CD4-positive, alpha-beta memory T cell (primary cell): Measurements from ENCODE around the gene CCNE1. TPM values are rescaled to one million over a fixed set of nuclear protein-coding genes. Genes with fewer than 3 reads are reported as not detected.

ENCODE experiments used
- CTCF ChIA-PET: fragments of 350-600 bp; sonication (Branson Sonifier 250); formaldehyde crosslinking; loops from one replicate; lab custom pipeline; 2021; ENCODE audit warnings: inconsistent platforms; ENCODE audit not compliant: partially characterized antibody; lab: Charles Lee
- POLR2A ChIA-PET: fragments of 350-600 bp; sonication (Branson Sonifier 250); formaldehyde crosslinking; loops from one replicate; lab custom pipeline; 2021; ENCODE audit not compliant: partially characterized antibody; lab: Charles Lee
- DNase-seq, 5 donors: peaks; one replicate each; pipeline versions ENCODE4 v3.0.0 to v3.0.0-alpha.2; 2020 to 2022; ENCODE audit warnings: mixed read lengths in 1 of 5
- H3K27ac ChIP-seq: one replicate; pipeline ENCODE4 v1.7.0; 2013; ENCODE audit warnings: low read depth, low read length
- H3K27me3 ChIP-seq: 2 replicates; pipeline ENCODE4 v1.7.0; 2013; ENCODE audit warnings: mild to moderate bottlenecking, low read length, moderate library complexity; ENCODE audit not compliant: insufficient read depth
- H3K36me3 ChIP-seq: 2 replicates; pipeline ENCODE4 v1.7.0; 2013; ENCODE audit warnings: mild to moderate bottlenecking, low read length, moderate library complexity; ENCODE audit not compliant: insufficient read depth
- H3K4me1 ChIP-seq: 2 replicates; pipeline ENCODE4 v1.7.0; 2013; ENCODE audit warnings: mild to moderate bottlenecking, low read length, moderate library complexity; ENCODE audit not compliant: insufficient read depth
- H3K4me3 ChIP-seq, 2 donors: one replicate each; pipeline ENCODE4 v1.7.0; 2013; ENCODE audit warnings: low read length in 2 of 2, mild to moderate bottlenecking in 1 of 2
- H3K9me3 ChIP-seq, 2 donors: one replicate each; pipeline ENCODE4 v1.7.0; 2013; ENCODE audit warnings: low read length in 2 of 2, control low read depth in 1 of 2; ENCODE audit not compliant: control insufficient read depth in 1 of 2
- H3K27ac Mint-ChIP-seq, 7 donors: one replicate each; pipeline ENCODE4 v1.8.0; 2020 to 2021; ENCODE audit warnings: mixed read lengths in 7 of 7, mild to moderate bottlenecking in 6 of 7, inconsistent platforms in 3 of 7, moderate library complexity in 3 of 7
- H3K27me3 Mint-ChIP-seq, 2 donors: one replicate each; pipeline ENCODE4 v1.8.0; 2020 to 2021; ENCODE audit warnings: mixed read lengths in 2 of 2
- H3K36me3 Mint-ChIP-seq, 2 donors: one replicate each; pipeline ENCODE4 v1.8.0; 2020 to 2021; ENCODE audit warnings: mixed read lengths in 2 of 2, inconsistent platforms in 1 of 2, mild to moderate bottlenecking in 1 of 2
- H3K4me1 Mint-ChIP-seq, 4 donors: one replicate each; pipeline ENCODE4 v1.8.0; 2020 to 2021; ENCODE audit warnings: mixed read lengths in 4 of 4, mild to moderate bottlenecking in 1 of 4
- H3K4me3 Mint-ChIP-seq, 8 donors: one replicate each; pipeline ENCODE4 v1.8.0; 2020 to 2021; ENCODE audit warnings: mixed read lengths in 8 of 8, mild to moderate bottlenecking in 7 of 8, moderate library complexity in 6 of 8, inconsistent platforms in 3 of 8
- H3K9me3 Mint-ChIP-seq, 8 donors: one replicate each; pipeline ENCODE4 v1.8.0; 2020 to 2021; ENCODE audit warnings: mixed read lengths in 8 of 8, mild to moderate bottlenecking in 5 of 8, inconsistent platforms in 3 of 8, moderate library complexity in 1 of 8
- intact Hi-C: fragments of 100-400 bp; cut with micrococcal nuclease; formaldehyde crosslinking; loops from one replicate; pipeline ENCODE4 v1.15.1; 2023
- polyA plus RNA-seq, 2 donors: library from polyadenylated mRNA; unstranded; fragments of 300-500 nt; fragmentation: Illumina TruSeq; gene quantifications; one replicate each; pipeline ENCODE4 v1.2.3, GENCODE V29; 2021
- total RNA-seq, 2 experiments: library from RNA; stranded (reverse); gene quantifications; one replicate each; pipeline ENCODE4 v1.2.3, GENCODE V29; 2021

CCNE1 gene
- total and polyA plus RNA-seq, 4 experiments from 2014 or later: 0.50 to 3.4 (median 1.9) TPM

DNA sequence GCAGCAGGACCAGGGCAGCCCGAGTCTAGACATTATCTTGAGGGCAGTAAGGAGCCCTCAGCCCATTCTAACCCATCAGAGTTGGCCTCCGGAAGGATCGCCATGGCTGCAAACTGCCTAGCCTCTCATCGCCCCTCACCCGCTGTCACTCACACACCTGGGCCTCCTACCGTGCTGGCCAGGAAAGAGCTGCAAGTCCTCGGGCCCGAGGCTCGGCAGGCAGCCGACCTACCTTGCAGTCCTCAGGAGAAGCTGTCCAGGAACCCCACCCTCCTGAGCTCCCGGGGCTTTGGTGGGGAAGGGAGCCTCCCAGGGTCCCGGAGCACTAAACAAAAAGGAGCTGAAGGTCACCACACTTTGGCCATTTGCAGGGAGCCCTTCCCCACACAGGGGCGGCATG, 46.8 kb downstream of the CCNE1 start:
- Mint-ChIP-seq H3K27ac (no peak overlapping the region), H3K36me3 (no peaks in the 10 kb centered on the region), H3K4me3 (no peak overlapping the region), H3K9me3 (no peaks in the 10 kb centered on the region), H3K27me3 (peaks cover 12 to 15% of the 10 kb centered on the region in 2 donors), H3K4me1 (no peaks in the 10 kb centered on the region)
- ChIA-PET POLR2A (interaction anchor here (0.8 to 1.4 kb wide), 2 partner anchors 14 to 27 kb away, joined by 3 to 8 read pairs; no protein-coding TSS in a partner anchor), CTCF (interaction anchor here (0.7 to 4.3 kb wide), 16 partner anchors 10 to 252 kb away, joined by 3 to 25 read pairs (median 5); partner anchors contain the start of genes C19orf12 and POP4)
- Histone ChIP-seq H3K9me3 (no peaks in the 10 kb centered on the region), H3K4me3 (no peak overlapping the region), H3K36me3 (no peaks in the 10 kb centered on the region), H3K4me1 (no peaks in the 10 kb centered on the region), H3K27me3 (no peaks in the 10 kb centered on the region), H3K27ac (no peak overlapping the region)
- DNase-seq: no peak
- intact Hi-C loops: no loop called here

DNA sequence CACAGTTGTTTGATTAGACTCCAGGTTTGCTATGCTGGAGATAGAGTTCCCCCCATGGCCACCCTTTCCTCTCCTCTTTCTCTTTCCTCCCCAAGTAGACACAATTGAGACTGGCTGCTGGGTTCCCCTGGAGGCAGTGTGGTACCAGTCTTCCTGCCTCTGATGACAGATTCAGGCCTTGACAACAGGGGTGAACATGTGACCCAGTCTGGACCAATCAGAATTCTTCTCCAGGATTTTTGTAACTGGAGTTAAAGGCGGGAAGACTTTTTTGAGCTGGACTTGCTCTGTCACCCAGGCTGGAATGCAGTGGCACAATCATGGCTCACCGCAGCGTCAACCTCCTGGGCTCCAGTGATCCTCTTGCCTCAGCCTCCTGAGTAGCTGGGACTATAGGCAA, 48.7 kb downstream of the CCNE1 start:
- intact Hi-C loops: no loop called here
- Mint-ChIP-seq H3K27me3 (peaks cover 7 to 19% of the 10 kb centered on the region in 2 donors), H3K27ac (no peak overlapping the region), H3K9me3 (no peaks in the 10 kb centered on the region), H3K4me3 (no peak overlapping the region), H3K36me3 (no peaks in the 10 kb centered on the region), H3K4me1 (no peaks in the 10 kb centered on the region)
- no peaks in the 10 kb centered on the region for H3K27me3 ChIP-seq
- H3K36me3 ChIP-seq: no peaks in the 10 kb centered on the region
- ChIA-PET POLR2A (no interaction called here), CTCF (interaction anchor here (0.7 to 1.8 kb wide), 4 partner anchors 10 to 101 kb away, joined by 3 to 7 read pairs (median 3); no protein-coding TSS in a partner anchor)
- no peaks in the 10 kb centered on the region for H3K9me3 ChIP-seq
- H3K4me3 ChIP-seq: no peak overlapping the region
- no peaks in the 10 kb centered on the region for H3K4me1 ChIP-seq
- no peak overlapping the region for H3K27ac ChIP-seq
- no peak for DNase-seq

DNA sequence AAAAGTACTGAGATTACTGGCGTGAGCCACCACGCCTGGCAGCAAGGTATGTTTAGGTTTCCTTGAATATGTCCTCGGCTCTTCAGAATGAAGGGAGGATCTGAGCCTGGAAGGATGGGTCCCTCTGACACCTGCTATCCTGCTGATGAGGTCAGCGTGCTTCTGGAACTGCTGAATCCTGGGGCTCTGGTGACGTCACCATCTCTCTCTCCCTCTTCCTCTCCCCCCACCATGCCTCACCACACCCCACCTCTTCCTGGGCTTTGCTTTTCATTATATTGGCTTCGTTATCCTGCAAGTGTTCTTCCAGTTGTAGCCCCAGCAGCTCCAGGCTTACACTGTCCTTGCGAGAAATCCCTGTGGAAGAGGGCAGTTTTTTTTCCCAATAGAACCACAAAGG, 49.8 kb downstream of the CCNE1 start:
- no peaks in the 10 kb centered on the region for H3K4me1 Mint-ChIP-seq
- H3K27ac Mint-ChIP-seq: no peak overlapping the region
- no peak overlapping the region for H3K4me3 ChIP-seq
- no peak overlapping the region for H3K4me3 Mint-ChIP-seq
- H3K27ac ChIP-seq: no peak overlapping the region
- H3K27me3 ChIP-seq: no peaks in the 10 kb centered on the region
- CTCF ChIA-PET: interaction anchor here (0.7 to 1.8 kb wide), 4 partner anchors 12 to 145 kb away, joined by 3 to 7 read pairs (median 3); no protein-coding TSS in a partner anchor
- H3K36me3 ChIP-seq: no peaks in the 10 kb centered on the region
- no peaks in the 10 kb centered on the region for H3K4me1 ChIP-seq
- POLR2A ChIA-PET: no interaction called here
- intact Hi-C loops: no loop called here
- H3K9me3 ChIP-seq: no peaks in the 10 kb centered on the region
- H3K36me3 Mint-ChIP-seq: no peaks in the 10 kb centered on the region
- no peak for DNase-seq
- H3K27me3 Mint-ChIP-seq: peaks cover 7 to 15% of the 10 kb centered on the region in 2 donors
- H3K9me3 Mint-ChIP-seq: peaks cover 0 to 5% (median under 1%) of the 10 kb centered on the region in 8 donors

DNA sequence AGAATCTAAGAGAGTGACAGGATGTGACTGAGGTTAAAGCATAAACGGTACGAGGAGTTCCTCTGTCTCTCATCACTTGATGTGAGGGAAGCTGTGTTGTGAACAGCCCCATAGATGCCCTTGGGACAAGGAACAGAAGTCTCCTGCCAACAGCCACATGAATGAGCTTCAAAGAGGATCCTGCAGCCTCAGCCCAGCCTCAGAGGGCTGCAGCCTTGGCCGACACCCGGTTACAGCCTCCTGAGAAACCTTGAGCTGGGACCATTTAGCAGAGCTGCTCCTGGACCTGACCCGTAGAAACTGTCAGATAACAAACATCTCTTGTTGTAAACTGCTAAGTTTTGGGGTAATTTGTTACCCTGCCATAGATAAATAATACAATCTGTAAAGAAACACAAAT, 54.2 kb downstream of the CCNE1 start:
- H3K27me3 Mint-ChIP-seq: peaks cover 7 to 11% of the 10 kb centered on the region in 2 donors

DNA sequence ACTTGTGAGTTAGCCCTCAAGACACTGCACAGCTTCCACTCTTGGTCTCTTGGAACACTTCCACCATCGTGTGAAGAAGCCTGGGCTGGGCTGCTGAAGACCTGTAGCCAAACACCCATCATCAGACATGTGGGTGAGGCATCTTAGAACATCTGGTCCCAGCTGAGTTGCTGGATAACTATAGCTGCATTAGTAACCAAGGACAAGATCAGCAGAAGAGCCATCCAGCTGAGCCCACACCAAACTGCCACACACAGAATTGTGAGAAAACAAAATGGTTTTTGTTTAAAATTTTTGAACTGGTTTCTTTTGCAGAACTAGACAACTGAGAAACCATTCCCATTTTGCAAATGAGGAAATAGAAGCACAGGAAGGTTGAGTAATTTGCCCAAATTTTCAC, 56.2 kb downstream of the CCNE1 start:
- CTCF ChIA-PET: interaction anchor here (0.7 to 2.5 kb wide), 5 partner anchors 10 to 145 kb away, joined by 3 to 16 read pairs (median 10); no protein-coding TSS in a partner anchor
- Histone ChIP-seq H3K27me3 (peaks cover 6% of the 10 kb centered on the region), H3K36me3 (no peaks in the 10 kb centered on the region), H3K4me3 (no peak overlapping the region), H3K9me3 (no peaks in the 10 kb centered on the region), H3K4me1 (peaks cover 6% of the 10 kb centered on the region), H3K27ac (no peak overlapping the region)
- DNase-seq: no peak
- Mint-ChIP-seq H3K4me1 (peaks cover 0 to 16% (median 4%) of the 10 kb centered on the region in 4 donors), H3K27ac (no peak overlapping the region), H3K36me3 (no peaks in the 10 kb centered on the region), H3K4me3 (no peak overlapping the region), H3K9me3 (peaks cover 0 to 19% (median 10%) of the 10 kb centered on the region in 8 donors), H3K27me3 (peaks cover 2 to 21% of the 10 kb centered on the region in 2 donors)
- POLR2A ChIA-PET: no interaction called here
- intact Hi-C loops: no loop called here

More for the DNA sequence above, 54.2 kb downstream of the CCNE1 start:
- no peaks in the 10 kb centered on the region for H3K9me3 ChIP-seq
- ChIA-PET POLR2A (no interaction called here), CTCF (interaction anchor here (0.7 to 1.5 kb wide), 3 partner anchors 13 to 106 kb away, joined by 3 to 5 read pairs (median 4); no protein-coding TSS in a partner anchor)
- no peak overlapping the region for H3K27ac ChIP-seq
- no peak overlapping the region for H3K4me3 ChIP-seq
- Mint-ChIP-seq H3K9me3 (peaks cover 0 to 19% (median 10%) of the 10 kb centered on the region in 8 donors), H3K4me1 (peaks cover 0 to under 1% (median 0%) of the 10 kb centered on the region in 4 donors), H3K4me3 (no peak overlapping the region), H3K36me3 (no peaks in the 10 kb centered on the region), H3K27ac (no peak overlapping the region)
- intact Hi-C loops: no loop called here
- no peaks in the 10 kb centered on the region for H3K4me1 ChIP-seq
- no peak for DNase-seq
- no peaks in the 10 kb centered on the region for H3K27me3 ChIP-seq
- H3K36me3 ChIP-seq: no peaks in the 10 kb centered on the region

DNA sequence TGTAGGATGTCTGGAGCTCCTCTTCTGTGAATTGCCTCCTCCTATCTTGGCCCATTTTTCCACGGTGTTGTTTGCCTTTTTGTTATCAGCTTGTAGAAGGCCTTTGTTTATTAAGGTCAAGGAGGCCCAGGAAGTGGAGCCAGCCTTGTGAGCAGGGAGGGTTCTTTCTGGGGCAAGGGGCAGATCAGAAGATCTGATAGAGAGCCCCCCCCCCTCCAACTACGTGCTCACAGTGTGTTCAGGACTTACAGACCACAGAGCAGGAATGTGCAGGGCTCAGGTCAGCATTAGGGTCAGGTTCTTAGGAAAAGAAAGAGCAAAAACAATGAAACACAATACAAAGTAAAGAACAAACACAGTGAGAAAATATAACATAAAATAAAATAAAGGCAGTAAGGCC, 59.4 kb downstream of the CCNE1 start:
- Histone ChIP-seq H3K4me1 (peaks cover 10% of the 10 kb centered on the region), H3K36me3 (no peaks in the 10 kb centered on the region), H3K27me3 (peaks cover 8% of the 10 kb centered on the region), H3K27ac (no peak overlapping the region), H3K9me3 (no peaks in the 10 kb centered on the region), H3K4me3 (no peak overlapping the region)
- DNase-seq: no peak
- H3K27me3 Mint-ChIP-seq: peaks cover 3 to 18% of the 10 kb centered on the region in 2 donors
- peaks cover 0 to 20% (median 5%) of the 10 kb centered on the region in 4 donors for H3K4me1 Mint-ChIP-seq
- no peaks in the 10 kb centered on the region for H3K36me3 Mint-ChIP-seq
- intact Hi-C loops: no loop called here
- no peak overlapping the region for H3K27ac Mint-ChIP-seq
- ChIA-PET POLR2A (no interaction called here), CTCF (interaction anchor here (1.1 to 8.1 kb wide), 8 partner anchors 10 to 265 kb away, joined by 3 to 145 read pairs (median 3); partner anchors contain the start of gene POP4)
- H3K9me3 Mint-ChIP-seq: peaks cover 0 to 19% (median 10%) of the 10 kb centered on the region in 8 donors
- H3K4me3 Mint-ChIP-seq: peak overlapping the region in 2 of 8 donors; percentile 30 to 43

DNA sequence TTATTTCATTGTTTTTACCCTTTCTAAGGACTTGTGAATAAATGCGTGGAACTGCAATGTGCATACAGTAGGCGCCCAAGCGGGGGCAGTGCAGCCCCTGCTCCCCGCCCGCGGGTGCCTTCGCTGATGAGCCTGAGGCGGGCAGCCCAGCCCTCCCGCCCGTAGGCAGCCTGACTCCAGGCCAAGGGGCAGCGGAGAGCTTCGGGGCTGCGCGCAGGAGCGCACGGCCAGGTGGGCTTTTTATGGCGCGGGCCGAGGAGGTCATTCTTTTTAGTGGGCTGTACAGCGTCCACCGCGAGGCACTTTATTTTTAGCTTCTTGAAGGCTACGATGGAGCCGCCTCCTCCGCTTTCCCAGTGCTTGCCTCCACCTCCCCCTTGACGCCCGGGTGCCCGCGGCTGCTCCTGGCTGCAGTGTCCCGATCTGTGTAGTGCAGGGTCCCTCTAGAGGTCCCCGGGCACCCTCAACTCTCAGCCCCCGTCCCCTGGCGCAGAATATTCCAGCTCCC, 60.5 kb downstream of the CCNE1 start:
- intact Hi-C loops: loop anchor here (2.0 kb wide), 1 partner anchor 27 kb away; no protein-coding TSS in a partner anchor
- H3K36me3 Mint-ChIP-seq: no peaks in the 10 kb centered on the region
- peak overlapping the region in 7 of 8 donors; percentile 57 to 77 (median 72) for H3K4me3 Mint-ChIP-seq
- H3K27me3 Mint-ChIP-seq: peaks cover 3 to 22% of the 10 kb centered on the region in 2 donors
- peaks cover 0 to 24% (median 6%) of the 10 kb centered on the region in 4 donors for H3K4me1 Mint-ChIP-seq
- H3K36me3 ChIP-seq: no peaks in the 10 kb centered on the region
- peaks cover 10% of the 10 kb centered on the region for H3K4me1 ChIP-seq
- H3K9me3 ChIP-seq: no peaks in the 10 kb centered on the region
- peaks cover 8% of the 10 kb centered on the region for H3K27me3 ChIP-seq
- DNase-seq: peak in 2 of 5 donors; percentile 4 to 10
- no peak overlapping the region for H3K27ac Mint-ChIP-seq
- H3K9me3 Mint-ChIP-seq: peaks cover 0 to 9% (median 4%) of the 10 kb centered on the region in 8 donors
- POLR2A ChIA-PET: interaction anchor here (0.6 to 2.3 kb wide), 5 partner anchors 14 to 157 kb away, joined by 3 to 10 read pairs (median 3); partner anchors contain the start of gene C19orf12
- H3K4me3 ChIP-seq: no peak overlapping the region
- H3K27ac ChIP-seq: no peak overlapping the region
- CTCF ChIA-PET: interaction anchor here (0.6 to 8.1 kb wide), 20 partner anchors 14 to 266 kb away, joined by 3 to 145 read pairs (median 3); partner anchors contain the start of genes C19orf12 and POP4
